Vagina (tissue), 2 donors: Measurements from ENCODE around the gene EHHADH.

ENCODE experiments used
- POLR2A ChIP-seq, 2 donors: fragments of 450-650 bp; IDR thresholded peaks; one replicate each; pipeline ENCODE4 v1.6.1; 2017; ENCODE audit warnings: antibody characterized with exemption in 2 of 2, mild to moderate bottlenecking in 2 of 2, moderate library complexity in 2 of 2
- TF ChIP-seq, protein P1 (sequence below), 3 experiments: fragments of 450-650 bp in 2 of 3; fragments of 200-600 bp in 1 of 3; sonication (generic) in 1 of 3; IDR thresholded peaks; one replicate each; pipeline ENCODE4 v1.5.1; 2017 to 2019; ENCODE audit warnings: antibody characterized with exemption in 3 of 3, mild to moderate bottlenecking in 2 of 3, moderate library complexity in 2 of 3

DNA sequence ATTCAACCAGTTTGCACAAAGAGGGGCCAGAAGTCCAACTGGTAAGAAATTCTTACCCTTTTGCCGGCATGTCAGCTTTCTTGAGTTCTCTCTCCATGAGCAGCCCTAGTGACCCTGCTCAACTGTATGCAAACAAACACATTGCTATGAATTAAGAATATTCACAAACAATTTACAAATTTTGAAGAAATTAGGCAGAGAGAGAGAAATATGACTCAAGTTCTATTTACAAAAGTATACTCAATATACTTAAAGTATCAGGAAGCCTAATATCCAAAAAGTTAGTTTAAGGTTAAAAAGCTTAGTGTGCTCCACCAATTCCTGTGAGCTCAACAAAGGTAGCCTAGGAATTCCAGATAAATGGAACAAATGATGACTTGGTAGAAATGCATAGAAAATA lies 3.5 kb upstream of the EHHADH start:
- TF ChIP-seq, protein P1, sequence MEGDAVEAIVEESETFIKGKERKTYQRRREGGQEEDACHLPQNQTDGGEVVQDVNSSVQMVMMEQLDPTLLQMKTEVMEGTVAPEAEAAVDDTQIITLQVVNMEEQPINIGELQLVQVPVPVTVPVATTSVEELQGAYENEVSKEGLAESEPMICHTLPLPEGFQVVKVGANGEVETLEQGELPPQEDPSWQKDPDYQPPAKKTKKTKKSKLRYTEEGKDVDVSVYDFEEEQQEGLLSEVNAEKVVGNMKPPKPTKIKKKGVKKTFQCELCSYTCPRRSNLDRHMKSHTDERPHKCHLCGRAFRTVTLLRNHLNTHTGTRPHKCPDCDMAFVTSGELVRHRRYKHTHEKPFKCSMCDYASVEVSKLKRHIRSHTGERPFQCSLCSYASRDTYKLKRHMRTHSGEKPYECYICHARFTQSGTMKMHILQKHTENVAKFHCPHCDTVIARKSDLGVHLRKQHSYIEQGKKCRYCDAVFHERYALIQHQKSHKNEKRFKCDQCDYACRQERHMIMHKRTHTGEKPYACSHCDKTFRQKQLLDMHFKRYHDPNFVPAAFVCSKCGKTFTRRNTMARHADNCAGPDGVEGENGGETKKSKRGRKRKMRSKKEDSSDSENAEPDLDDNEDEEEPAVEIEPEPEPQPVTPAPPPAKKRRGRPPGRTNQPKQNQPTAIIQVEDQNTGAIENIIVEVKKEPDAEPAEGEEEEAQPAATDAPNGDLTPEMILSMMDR (IDR thresholded peaks at IDR 0.05), result no peak
- no peak for TF ChIP-seq POLR2A (IDR thresholded peaks at IDR 0.05)
